Measurements from ENCODE around the gene SRGAP1.
"Not testable (repeated sequence)": the region's sequence is repeated elsewhere in the genome, so short reads cannot be mapped to it uniquely, and the experiment has no call there.

SRGAP1 gene

GRCh38 chr12:63867053-63867452 is 22.6 kb downstream of the SRGAP1 start:
- DNase-seq (ENCODE audit: low read depth): no peak
- H3K4me3 ChIP-seq (ENCODE audit: low read depth, low read length): no peak overlapping the region
- no peak for TF ChIP-seq CTCF (IDR thresholded peaks at IDR 0.05; ENCODE audit: low read depth, low read length, missing control alignments)

GRCh38 chr12:63869656-63870055 is 25.2 kb downstream of the SRGAP1 start:
- no peak for TF ChIP-seq CTCF (IDR thresholded peaks at IDR 0.05; ENCODE audit: low read depth, low read length, missing control alignments)
- no peak for DNase-seq (ENCODE audit: low read depth)
- H3K4me3 ChIP-seq (ENCODE audit: low read depth, low read length): no peak overlapping the region

- no peak for TF ChIP-seq CTCF (IDR thresholded peaks at IDR 0.05; ENCODE audit: low read depth, low read length, missing control alignments)
- no peak overlapping the region for H3K4me3 ChIP-seq (ENCODE audit: low read depth, low read length)
- no peak for DNase-seq (ENCODE audit: low read depth)
Observed at GRCh38 chr12:63870838-63871237, 26.3 kb downstream of the SRGAP1 start.

- no peak overlapping the region for H3K4me3 ChIP-seq (ENCODE audit: low read depth, low read length)
- DNase-seq (ENCODE audit: low read depth): no peak
Observed at GRCh38 chr12:63874897-63875480, 30.5 kb downstream of the SRGAP1 start.

GRCh38 chr12:63875703-63876102 is 31.2 kb downstream of the SRGAP1 start:
- H3K4me3 ChIP-seq (ENCODE audit: low read depth, low read length): no peak overlapping the region
- no peak for DNase-seq (ENCODE audit: low read depth)
- no peak for TF ChIP-seq CTCF (IDR thresholded peaks at IDR 0.05; ENCODE audit: low read depth, low read length, missing control alignments)

More at GRCh38 chr12:63874897-63875480, 30.5 kb downstream of the SRGAP1 start:
- TF ChIP-seq CTCF (IDR thresholded peaks at IDR 0.05; ENCODE audit: low read depth, low read length, missing control alignments): no peak

- no peak overlapping the region for H3K4me3 ChIP-seq (ENCODE audit: low read depth, low read length)
- no peak for TF ChIP-seq CTCF (IDR thresholded peaks at IDR 0.05; ENCODE audit: low read depth, low read length, missing control alignments)
- DNase-seq (ENCODE audit: low read depth): no peak
Observed at GRCh38 chr12:63876980-63877379, 32.5 kb downstream of the SRGAP1 start.

- TF ChIP-seq CTCF (IDR thresholded peaks at IDR 0.05; ENCODE audit: low read depth, low read length, missing control alignments): no peak
- H3K4me3 ChIP-seq (ENCODE audit: low read depth, low read length): no peak overlapping the region
- DNase-seq (ENCODE audit: low read depth): no peak
Observed at GRCh38 chr12:63877693-63878092, 33.2 kb downstream of the SRGAP1 start.

GRCh38 chr12:63880235-63880634 is 35.7 kb downstream of the SRGAP1 start:
- DNase-seq (ENCODE audit: low read depth); H3K4me3 ChIP-seq (ENCODE audit: low read depth, low read length): not testable (repeated sequence)
